HG02885 (cell line): ENCODE data around the gene RADIL.

Experiments used
- ATAC-seq: cut with Tn5 transposase; IDR thresholded peaks from one replicate; pipeline ENCODE4 v1.9.1; 2021; ENCODE audit warnings: mild to moderate bottlenecking; ENCODE audit not compliant: unreplicated experiment, poor library complexity

Gene RADIL

DNA sequence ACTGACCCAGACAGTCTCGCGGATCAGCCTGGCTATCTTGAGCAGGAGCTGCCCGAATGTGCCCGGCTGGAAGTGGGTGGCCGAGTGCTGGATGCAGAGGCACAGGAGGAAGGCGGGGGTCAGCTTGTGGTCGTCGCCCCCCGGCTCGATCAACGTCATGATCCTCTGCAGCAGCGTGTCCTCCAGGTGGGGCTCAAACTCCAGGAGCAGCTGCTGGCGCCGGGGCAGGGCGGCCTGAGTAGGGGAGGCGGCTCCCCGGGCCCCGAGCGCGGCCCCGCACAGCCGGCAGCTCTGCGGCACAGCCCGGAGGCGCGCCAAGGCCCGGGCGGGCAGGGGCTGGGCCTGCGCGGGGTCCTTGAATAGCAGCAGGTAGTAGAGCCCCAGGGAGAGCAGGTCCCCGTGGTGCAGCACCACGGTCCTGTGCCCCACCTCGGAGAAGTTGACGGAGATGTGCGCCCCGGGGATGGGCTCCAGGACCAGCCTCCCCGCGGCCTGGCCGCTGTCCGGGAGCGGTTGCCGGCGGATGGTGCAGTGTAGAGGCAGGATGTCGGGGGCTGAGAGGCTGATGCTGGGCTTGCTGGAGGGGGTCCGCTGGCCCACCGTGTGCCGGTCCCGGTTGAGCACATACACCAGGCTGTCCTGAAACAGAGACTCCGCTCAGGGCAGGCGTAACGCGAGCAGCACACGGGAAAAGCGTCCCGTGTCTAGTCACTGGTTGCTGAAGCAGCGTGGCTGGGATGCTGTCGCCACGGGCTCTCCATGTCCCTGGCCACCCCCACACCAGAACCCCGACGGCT lies 48.7 kb downstream of the RADIL start:
- no peak for ATAC-seq

DNA sequence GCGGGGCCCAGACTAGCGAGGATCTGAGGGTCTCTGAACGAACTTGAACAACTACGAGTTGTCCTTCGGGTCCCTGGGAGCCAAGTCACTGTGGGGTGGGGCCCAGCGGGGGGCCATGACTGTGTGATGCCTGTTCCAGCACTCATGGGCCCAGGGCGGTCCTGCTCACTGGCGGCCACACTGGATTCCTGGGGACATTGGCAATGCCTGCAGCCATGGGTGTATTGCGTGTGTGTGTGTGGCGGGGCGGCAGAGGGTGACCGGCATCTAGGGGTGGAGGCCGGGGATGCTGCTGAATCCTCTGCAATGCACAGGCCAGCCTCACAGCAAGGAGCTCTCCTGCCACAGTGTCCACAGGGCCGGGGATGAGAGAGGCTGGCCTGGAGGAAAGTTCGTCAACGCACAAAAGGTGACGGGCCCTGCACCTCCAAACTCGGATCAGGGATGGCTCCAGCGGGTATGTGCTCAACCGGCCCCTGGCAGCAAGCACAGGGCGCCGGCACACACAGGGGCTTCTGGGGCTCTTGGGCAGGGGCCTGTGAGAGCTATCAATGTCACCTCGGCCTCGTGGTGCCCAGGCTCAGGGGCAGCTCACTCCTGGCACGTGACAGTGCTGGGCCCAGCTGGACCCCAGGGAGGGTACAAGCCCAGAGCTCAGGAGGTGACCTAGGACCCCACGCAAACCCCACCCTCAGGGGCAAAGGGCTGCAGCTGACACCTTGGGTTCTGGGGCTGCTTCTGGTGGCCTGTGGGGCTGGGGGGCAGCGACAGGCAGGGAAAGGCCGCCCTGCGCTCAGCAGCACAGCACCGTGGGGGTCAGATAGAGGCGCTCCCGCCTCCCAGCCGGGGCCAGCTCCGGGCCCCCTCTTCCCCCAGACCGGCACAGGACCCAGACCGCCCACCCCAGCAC lies 49.6 kb downstream of the RADIL start:
- ATAC-seq = no peak

DNA sequence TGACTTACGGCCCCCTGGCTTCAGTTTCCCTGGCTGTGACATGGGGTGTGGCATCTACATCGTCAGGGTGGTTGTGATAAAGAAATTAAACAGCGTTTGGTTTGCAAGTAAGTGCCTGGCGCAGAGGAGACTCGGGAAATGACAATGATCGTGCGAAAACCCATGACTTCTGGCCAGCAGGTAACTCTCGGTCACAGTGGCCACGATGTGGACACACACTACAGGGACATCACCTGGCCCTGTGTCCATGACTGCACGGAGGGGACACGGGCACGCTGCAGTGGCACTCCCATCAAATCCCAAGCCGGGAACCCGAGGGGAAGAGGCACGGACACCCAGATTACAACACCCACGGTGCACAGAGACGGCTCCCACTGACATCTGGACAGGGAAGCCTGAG lies 50.3 kb downstream of the RADIL start:
- no peak for ATAC-seq

DNA sequence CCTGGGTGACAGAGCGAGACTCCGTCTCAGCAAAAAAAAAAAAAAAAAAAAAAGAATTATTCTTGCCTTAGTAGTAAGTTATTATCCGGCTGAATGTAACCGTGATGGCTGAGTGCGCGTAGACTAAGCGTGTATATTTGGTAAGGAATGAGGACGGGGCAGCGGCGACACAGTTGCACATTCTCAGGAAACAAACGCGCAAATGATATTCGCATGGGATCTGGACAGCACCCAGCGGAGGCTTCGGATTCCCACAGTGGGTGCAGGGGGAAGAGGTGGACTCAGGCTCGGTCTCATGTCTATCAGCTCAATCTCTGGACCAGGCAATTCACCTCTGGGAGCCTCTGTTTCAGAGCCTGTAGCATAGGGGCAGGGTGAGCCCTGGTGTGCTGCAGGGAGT lies 50.8 kb downstream of the RADIL start:
- ATAC-seq = no peak

DNA sequence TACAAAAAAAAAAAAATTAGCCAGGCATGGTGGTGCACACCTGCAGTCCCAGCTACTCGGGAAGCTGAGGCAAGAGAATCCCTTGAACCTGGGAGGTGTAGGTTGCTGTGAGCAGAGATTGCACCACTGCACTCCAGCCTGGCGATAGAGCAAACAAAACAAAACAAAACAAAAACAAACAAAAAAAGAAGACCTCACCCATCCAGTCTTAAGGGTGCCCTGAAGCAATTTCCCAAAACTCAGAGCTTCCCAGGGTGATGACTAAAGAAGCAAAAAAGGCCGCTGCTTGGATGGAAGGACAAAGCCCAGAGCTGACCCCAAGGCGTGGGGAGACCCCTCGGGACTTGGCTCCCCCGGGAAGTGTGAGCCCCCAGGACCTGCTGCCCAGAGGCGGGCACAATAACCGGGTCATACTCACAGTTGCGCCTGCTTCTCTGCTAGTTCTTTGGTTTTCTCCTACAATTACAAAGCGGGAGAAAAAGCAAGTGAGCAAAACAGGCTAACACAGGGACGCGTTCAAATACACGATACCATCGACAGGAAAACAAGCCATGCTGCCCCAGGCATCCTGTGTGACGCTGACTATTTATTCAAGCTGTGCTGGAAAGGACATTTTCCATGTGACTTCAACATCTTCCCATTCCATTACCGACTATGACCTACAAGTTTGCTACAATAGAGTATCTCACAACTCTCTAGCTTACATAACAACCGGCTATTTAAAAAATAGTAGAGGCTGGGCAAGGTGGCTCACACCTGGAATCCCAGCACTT lies 51.6 kb downstream of the RADIL start:
- no peak for ATAC-seq

DNA sequence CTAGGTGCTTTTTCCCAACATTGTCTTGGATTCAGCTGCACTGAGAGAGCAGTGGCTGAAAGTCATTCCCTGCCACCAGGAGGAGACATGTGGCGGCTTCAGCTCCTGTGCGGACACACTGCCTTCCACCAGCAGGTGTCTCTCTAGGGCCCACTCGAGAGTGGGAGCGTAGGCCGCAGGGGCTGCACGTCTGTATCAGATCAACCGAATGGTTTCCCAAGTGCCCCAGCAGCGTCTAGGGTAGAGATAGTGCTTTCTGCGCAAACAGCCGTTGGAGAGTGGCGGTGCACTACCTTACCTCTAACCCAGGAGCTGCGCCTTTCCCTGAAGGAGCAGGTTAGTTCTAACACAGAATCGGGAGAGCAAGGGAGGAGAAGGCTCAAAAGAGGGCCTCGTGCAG lies 53.3 kb downstream of the RADIL start:
- no peak for ATAC-seq

DNA sequence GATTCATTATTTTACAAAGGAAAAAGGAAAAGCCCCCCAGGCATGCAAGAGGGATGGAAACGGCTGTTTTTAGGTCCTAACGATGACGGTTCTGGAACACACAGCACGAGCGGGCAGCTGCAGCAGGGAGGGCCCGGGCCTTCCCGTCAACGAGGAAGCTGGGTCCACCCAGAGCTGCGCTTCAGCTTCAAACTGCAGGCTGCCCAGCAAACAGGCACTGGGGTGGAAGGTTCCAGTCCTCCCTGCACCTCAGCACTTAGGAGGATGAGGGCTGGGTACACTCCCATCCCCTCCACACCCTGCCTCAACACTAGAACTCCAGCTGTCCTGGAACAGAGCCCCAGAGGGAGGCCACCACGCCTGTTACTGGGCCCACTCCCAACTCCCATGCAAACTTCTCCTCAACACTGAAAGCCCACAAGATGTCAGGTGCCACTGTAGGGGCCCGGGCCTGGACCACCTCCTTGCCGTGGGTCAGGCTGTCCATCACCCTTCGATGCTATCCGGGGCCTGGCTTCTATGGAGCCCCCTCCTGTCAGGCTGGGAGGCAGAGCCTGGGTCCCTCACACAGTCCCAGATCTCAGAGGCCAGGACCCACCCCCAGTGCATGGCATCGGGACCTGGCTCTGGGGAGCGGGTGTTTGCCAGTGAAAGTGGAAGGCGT lies 54.7 kb downstream of the RADIL start:
- no peak for ATAC-seq

DNA sequence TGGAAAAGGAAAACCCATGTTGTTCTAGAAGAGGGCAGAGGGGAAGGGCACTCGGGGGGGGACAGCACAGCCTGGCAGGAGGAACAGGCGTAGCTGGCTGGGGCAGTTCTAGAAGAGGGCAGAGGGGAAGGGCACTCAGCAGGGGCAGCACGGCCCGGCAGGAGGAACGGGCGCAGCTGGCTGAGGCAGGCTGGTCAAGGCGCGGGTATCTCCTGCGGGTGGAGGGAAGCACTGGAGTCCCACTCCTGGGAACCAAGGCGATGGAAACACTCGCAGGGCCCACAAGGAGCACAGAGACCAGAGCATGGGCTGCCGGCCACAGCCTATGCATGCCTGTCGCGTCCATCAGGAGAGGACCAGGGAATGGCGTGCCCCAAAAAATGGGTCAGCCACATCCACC lies 58.4 kb downstream of the RADIL start:
- no peak for ATAC-seq

DNA sequence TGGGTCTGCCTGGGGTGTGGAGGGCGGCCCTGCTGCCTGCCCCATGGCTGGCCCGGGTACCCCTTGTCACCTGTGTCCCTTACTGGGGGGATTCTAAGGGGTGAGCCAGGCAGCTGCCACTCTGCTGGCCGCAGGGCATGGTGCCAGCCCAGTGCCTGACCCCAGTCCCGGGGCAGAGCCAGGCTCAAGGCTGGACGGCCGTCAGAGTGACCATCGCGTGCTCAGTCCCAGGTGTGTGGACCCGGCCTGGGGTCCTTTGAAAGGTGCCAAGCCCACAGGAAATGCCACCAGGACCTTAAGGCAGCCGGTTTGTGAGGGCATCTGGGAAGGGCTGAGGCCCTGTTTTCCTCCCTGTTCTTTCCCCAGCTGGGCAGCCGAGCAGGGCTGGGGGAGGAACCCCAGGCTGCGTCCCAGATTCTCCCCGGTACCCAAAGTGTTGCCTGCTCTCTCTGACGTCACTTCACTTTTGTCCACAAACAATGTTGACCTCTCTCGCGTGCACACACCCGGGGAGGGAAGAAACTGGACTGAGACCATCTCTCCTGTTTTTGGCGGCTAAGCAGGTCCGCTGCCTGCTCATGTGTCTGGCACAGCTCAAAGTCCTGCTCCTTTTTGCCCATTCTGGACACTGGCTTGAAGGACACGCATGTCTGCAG lies 59.3 kb downstream of the RADIL start:
- no peak for ATAC-seq

DNA sequence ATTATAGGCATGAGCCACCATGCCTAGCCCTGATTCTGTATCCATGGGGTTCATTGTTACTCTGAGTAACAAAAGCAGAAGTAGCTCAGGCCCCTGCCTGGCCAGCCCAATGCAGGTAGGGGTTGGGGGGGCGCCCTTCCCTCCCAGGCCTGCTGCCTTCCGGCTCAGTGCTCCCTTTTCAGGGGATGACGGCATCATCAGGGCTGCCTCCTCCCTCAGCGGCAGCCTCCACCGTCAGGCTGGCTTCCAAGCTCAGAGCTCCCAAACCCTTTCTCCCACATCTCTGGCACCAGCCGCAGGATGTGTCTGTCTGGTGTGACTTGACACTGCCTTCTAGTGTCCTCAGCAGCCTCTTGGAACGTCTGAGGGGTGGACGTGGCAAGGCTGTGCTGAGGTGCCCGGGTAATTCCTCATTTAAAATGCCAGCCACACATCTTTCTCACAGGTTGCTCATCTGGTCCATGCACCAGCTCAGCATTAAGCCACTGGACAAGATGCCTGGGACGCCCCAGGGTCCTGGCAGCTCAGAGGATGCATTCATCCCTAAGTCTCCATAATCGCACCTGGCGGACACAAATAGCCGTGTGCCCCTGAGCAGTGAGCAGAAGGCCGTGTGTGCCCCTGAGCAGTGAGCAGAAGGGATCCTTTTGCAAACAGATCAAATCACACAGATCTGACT lies 59.9 kb downstream of the RADIL start:
- ATAC-seq = no peak

DNA sequence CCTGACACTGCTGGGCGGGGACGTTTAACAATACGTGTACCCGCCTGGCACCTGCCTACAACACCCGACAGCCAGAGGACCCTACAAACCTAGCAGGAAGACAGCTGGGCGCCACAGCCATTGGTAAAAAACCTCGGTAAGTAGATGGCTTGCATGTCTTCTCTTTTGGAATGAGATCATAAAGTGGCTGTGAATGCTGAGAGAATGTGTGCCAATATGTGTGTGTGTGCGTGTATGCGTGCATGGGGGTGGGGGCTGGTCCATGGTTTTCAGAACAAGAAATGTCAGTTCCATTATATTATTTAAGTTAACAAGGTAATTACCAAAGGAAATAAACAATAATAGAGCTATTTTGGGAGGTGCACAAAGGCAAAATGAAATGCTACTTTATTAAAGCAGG lies 60.8 kb downstream of the RADIL start:
- no peak for ATAC-seq

DNA sequence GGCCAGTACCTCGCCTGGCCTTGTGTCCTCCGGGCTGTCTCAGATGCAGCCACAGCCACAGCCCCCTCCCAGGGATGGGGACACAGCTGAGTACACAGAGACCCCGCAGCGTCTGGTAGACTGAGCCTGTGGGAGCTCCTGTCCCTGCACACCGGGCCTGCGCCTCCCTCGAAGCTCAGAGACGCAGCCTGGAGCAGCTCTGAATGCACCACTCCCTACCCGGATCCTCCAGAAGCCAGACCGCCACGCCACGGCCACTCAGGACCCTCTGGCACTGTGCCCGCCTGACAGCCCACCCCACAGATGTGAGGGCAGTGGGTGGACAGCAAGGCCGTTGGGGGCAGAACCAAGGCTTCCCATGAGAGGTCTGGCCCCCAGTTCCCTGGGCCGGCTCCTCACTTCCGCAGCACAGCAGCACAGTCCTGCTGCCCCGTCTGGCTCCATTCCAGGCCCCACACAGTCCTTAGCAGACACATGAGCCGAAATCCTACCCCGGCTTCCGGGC lies 62.5 kb downstream of the RADIL start:
- no peak for ATAC-seq

DNA sequence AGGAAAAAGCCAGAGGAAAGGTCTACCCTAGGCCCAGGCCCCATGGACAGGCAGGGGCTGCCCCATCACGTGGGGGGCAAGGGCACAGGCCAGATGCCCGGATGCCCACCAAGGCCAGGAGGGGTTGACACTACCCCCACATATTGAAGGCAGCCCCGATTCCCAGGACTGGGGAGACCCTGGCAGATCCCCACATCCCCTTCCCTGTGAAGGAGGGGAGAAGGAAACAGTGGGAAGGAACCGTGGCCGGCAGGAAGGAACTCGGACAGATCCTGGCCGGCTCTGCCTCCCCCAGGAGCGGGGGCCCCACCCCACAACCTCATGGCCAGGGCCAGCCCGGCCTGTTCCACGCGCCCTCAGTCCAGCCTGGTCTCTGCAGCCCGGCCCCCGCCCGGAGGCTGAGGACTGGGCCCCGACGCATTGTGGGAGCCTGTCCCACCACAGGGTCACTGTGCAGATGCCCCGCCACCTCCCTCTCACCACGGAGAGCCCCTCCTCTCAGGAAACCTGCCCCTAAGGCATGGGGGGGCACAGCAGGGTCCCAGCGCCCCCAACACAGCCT lies 63.0 kb downstream of the RADIL start:
- no peak for ATAC-seq

DNA sequence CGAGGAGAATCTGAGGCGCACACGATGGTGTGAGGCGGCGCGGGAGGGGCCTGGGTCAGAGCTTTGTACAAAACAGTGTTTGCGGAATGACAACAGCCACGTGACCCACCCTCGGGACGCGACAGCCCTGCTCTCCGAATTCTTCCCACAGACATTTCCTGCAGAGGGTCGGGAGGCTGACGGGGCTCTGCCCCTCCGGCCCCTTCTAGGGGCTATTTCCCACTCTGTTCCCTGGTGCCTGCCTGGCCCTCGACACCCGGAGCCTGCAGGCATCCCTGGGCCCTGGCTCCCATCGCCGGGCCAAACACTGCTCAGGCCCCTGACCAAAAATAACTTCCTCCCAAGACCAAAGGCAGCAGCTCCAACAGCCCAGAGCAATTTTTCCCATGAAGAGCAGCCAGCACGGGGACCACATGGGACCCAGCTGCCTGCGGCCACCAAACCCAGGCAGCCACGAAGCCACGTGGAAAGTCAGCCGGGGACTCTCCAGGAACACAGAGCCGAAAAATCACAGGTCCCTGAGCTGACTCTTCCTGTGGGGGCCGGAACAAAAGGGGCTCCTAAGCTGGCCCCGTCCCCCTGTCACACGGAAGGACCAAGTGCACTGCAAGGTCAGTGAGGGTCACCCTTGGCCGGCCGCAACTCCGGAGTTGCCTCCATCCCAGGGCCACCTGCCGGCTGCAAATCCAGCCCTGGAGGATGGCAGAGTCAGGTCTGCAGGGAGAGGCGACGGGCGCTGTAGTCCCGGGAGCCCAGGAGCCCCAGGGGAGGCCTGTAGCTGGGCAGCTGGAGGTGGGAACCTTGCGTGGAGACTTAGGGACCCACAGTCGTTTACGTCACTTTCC lies 63.7 kb downstream of the RADIL start:
- ATAC-seq = no peak

DNA sequence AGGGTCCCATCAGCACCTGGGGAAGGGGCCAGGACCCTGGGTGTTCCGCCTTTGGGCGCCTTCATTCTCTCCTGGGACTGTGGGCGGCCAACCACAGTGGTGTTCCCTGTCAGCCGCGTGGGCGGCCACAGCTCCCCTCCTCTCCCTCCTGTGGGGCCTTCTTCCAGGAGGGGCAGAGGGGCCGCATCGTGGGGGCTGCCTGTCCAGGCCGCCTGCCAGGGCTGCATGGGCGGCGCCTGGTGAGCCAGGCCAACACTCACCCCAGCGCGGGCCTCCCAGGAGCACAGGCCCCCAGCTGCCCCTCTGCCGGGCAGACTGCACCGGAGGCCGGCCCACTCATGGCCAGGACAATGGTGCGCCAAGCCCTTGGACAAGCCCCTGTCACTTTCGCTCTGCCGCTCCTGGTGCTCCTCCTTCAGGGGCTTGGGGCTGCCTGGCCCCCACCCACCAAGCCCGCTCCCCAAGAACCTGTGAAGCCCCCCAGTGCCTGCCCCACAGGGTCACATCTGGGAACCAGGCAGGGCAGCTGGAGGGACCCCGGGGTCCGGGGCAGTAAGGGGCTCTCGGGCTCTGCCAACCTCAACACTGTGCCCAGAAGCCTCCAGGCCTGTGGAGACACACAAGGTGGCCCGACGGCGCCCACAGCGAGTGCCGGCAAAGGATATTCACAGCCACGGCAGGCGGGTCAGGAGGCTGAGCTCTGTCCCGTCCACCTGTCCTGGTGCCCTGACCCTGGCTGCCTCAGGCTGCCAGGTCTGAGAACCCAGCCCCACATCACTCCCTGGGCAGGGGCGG lies 65.3 kb downstream of the RADIL start:
- ATAC-seq = no peak

DNA sequence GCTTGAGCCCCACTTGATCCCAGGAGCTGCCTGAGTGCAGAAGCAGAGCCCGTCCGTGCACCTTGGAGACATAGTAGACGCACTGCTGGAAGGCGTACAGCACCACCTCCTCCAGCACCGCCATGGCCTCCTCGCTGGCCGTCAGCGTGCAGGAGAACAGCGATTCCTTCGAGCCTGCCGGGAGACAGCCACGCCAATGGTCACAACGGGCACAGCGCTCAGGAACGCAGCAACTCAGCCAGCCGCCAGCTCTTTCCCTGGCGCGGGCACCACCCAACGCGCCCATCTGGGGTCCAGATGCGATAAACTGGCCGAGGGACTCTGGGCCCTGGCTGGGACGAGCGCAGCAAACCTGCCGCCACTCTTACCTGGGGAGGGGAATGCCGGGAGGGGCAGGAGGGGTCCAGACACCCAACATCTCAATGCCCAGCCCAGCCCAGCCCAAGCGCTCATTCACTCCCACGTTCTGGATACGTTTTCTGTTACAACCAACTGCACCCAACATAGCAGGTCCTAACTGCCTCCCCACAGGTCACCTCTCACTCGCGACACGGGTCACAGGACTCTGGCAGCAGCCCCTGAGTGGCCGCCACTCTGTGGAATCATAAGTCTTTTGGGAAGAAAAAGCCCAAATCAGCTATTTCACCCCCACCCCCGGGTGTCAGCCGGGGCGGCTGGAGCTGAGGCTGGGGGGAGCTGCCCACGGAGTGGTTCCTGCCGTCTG lies 66.2 kb downstream of the RADIL start:
- ATAC-seq = no peak
